Fibroblast of skin of right biceps (primary cell): ENCODE results near the gene ARCN1.
"Not testable (repeated sequence)": the region's sequence is repeated elsewhere in the genome, so short reads cannot be mapped to it uniquely, and the experiment has no call there.

ENCODE experiments used
- DNase-seq: peaks from one replicate; pipeline ENCODE4 v3.0.0-alpha.2; 2013

ARCN1 gene

GRCh38 chr11:118544647-118545010, 27.6 kb upstream of the ARCN1 start:
- DNase-seq, result no peak

GRCh38 chr11:118545533-118545932, 26.7 kb upstream of the ARCN1 start:
- no peak for DNase-seq

- DNase-seq, result no peak
These were observed 25.1 kb upstream of the ARCN1 start for GRCh38 chr11:118547132-118547531.

GRCh38 chr11:118552341-118552740, 19.9 kb upstream of the ARCN1 start:
- no peak for DNase-seq

- no peak for DNase-seq
These were observed 11.4 kb upstream of the ARCN1 start for GRCh38 chr11:118560806-118561205.

DNA sequence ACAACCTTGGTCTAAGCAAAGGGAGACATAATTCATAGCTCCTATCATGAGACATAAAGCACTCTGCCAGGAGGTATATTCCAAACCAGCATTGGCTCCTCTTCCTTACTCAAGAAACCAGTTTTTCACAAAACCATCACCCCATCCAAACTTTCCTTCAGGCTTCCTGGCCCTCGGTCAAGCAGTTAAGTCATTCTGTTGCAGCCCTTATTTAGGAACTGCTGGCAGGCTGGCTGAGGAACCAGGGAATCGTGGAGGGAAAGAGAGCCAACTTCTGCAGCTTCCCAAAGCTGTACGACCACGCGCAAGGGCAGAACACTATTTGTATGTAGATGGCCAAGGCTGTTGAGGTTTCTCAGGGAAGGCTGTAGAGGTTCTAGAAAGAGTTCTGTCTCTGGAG, 7.2 kb upstream of the ARCN1 start:
- DNase-seq, result peak; percentile 3

- DNase-seq, result no peak
These were observed 2.5 kb upstream of the ARCN1 start for GRCh38 chr11:118569670-118570069.

- DNase-seq, result no peak
These were observed 1.4 kb upstream of the ARCN1 start for GRCh38 chr11:118570787-118571186.

DNA sequence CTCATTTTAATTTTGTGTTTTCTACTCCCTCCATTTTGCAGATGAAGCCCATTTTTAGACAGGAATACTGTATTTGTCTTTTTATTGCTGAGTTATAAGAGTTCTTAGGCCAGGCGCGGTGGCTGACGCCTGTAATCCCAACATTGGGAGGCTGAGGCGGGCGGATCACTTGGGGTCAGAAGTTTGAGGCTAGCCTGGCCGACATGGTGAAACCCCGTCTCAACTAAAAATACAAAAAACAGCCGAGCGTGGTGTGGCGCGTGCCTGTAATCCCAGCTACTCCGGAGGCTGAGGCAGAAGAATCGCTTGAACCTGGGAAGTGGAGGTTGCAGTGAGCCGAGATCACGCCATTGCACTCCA, 528 bp upstream of the ARCN1 start:
- not testable (repeated sequence) for DNase-seq

GRCh38 chr11:118572981-118573550, 857 bp downstream of the ARCN1 start:
- DNase-seq, result peak; percentile 65

DNA sequence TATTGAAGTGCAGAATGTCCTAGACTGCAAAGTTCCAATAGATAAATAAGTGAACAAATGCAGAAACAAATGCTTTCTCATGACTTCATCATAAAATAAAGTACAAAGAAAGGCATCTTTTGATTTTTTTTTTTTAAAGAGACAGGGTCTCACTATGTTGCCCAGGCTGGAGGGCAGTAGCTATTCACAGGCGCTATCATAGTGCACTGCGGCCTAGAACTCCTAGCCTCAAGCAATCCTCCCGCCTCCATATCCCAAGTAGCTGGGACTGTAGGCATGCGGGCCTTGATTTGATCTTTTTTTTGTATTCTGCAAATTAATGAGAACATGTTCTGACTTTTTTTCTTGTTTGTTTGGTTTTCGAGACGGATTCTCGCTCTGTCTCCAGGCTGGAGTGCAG, 2.4 kb downstream of the ARCN1 start:
- DNase-seq, result no peak

DNA sequence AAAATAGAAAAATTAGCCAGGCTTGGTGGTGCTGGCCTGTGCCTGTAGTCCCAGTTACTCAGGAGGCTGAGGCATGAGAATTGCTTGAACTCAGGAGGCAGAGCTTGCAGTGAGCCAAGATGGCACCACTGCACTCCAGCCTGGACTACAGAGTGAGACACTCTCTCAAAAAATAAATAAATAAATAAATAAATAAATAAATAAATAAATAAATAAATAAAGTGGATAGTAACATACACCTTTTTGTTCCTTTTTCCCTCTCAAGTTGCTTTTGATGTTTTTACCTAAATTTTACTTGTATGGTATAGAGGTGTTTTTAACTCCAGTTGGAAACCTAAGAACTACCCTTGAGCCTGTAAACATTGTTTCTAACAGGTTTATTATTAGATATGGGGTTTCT, 5.8 kb downstream of the ARCN1 start:
- DNase-seq, result not testable (repeated sequence)

- no peak for DNase-seq
These were observed 8.8 kb downstream of the ARCN1 start for GRCh38 chr11:118581057-118581456.

GRCh38 chr11:118587952-118588351, 15.7 kb downstream of the ARCN1 start:
- no peak for DNase-seq

- DNase-seq, result no peak
These were observed 20.6 kb downstream of the ARCN1 start for GRCh38 chr11:118592616-118593367.

DNA sequence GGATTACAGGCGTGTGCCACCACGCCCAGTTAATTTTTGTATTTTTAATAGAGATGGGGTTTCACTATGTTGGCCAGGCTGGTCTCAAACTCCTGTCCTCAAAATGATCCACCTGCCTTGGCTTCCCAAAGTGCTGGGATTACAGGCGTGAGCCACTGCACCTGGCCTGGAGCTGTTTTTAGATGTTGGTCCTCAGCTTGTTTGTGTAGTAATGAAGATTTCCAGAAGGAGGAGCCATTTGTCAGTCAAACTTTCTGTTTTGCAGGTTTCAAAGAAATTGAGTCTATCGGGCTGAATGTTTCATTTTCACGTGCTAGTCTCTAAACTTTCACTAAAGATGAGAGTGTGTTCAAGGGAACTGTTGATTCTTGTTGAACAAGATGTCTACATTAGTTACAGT, 22.8 kb downstream of the ARCN1 start:
- peak; percentile 36 for DNase-seq

DNA sequence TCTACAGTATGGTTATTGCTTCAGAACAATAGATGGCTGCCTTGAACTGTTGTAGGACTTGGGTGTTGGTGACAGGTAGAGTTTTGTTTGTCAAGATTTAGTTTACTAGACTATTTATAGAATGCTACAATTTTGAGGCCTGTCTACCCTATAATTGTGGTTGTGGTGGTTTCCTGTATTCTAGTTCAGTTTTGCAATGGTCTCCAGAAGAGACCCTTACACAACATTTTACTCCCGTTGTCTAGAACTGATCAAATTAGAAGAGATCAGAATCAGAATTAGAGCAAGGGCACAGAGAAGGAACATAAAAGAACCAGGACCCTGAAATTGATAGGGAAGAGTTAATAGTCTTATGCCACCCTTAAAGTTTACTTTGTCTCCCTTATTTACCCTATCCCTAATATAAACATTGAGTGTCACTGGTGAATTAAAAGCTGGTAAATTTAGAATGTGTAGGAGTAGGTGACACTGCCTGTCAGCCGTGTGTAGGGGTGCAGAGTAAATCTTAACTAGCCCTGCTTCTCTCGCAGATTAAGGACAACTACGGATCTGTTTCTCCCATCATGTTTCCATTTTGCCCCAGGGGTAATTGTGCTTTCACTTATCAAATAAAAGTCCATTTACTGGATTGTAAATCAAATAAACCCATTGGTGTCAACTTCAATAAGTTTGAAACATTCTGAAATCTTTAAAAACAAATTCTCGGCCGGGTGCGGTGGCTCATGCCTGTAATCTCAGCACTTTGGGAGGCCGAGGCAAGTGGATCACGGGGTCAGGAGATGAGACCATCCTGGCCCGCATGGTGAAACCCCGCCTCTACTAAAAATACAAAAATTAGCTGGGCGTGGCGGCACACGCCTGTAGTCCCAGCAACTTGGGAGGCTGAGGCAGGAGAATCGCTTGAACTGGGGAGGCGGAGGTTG, 24.3 kb downstream of the ARCN1 start:
- no peak for DNase-seq

GRCh38 chr11:118597556-118597955, 25.3 kb downstream of the ARCN1 start:
- DNase-seq, result no peak

DNA sequence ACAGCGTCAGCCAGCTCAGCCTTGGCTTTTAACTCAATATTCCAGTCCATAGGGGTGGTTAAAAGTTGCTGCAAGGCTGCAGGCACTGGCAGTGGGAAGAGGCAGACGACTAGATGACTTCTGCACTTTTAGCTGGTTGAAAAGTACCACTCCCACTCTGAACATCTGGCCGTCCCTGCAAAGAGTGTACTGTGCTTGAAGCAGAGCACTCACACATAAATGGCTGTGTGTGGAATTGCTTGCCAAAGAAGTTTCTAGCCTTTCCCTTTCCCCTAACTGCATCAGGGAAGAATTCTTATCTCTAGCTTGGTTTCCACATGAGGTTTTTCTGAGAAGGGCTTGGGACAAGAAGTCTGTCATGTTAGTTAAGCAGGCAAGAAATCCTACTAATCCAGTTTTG, 30.1 kb downstream of the ARCN1 start:
- DNase-seq, result no peak

DNA sequence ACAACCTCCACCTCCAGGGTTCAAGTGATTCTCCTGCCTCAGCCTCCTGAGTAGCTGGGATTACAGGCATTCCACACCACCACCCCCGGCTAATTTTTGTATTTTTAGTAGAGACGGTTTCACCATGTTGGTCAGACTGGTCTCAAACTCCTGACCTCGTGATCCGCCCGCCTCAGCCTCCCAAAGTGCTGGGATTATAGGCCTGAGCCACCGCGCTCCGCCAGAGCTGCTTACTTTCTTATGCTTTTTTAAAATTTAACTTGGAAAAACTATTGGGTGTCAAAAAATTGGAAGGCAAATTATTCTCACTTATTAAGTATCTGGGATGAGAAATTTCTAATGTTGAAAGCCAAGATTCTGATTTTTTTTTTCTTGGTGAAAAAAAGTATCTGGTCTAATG, 31.5 kb downstream of the ARCN1 start:
- DNase-seq, result not testable (repeated sequence)

DNA sequence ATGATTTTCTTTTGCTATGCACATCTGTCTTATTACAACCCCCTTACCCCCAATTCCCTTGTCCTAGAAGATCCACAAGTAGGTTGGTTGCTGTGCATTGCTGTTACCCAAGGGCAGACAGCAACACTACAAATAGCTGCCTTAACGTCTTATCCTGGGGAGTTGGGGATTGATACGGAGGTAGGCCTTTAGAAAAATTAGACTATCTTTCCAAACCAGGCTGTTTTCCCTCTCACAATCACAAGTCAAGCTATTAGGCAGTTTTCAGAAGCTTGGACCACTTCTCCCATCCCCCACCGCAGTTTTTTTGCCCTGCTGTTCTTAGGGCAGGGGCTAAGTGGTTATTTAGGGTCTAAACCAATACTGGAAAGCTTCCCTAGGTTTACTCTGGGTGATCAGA, 32.4 kb downstream of the ARCN1 start:
- DNase-seq, result no peak

DNA sequence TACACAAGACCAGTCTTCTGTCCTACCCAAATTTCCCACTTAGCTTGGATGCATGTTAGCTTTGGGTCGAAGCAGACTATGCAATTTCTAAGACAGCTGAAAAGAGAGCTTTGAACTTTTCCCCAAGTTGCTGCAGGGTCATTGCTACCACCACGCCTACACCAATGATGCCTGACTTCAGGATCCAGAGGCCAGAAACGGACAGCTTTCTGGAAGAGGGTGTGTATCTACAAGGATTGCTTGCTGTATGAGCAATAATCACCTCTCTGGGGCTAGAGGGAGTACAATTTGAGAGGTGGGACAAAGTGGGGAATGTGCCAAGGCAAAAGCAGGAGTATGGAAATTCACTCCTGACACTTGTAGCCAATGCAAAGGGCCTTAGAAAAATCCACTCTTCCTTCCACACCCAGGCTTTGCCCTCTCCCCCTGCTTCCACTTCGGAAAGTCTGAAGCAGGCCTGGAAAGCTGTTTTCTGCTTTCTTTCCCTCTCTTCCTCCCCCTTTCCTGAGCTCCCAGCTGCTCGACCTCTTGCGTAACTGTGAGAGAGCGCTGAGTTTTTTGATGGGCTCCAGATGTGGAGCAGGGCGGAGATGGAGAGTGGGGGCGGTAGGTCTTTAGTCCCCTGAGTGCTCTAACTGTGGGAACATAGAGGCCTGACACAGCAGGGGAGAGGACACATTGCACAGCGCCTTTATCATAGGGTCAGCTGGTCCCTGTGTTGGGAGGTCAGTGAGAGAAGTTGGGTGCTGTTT, 33.1 kb downstream of the ARCN1 start:
- DNase-seq, result peak; percentile 89

GRCh38 chr11:118606157-118606843, 34.1 kb downstream of the ARCN1 start:
- no peak for DNase-seq
